ENCODE results near the gene FUT8.

DNA sequence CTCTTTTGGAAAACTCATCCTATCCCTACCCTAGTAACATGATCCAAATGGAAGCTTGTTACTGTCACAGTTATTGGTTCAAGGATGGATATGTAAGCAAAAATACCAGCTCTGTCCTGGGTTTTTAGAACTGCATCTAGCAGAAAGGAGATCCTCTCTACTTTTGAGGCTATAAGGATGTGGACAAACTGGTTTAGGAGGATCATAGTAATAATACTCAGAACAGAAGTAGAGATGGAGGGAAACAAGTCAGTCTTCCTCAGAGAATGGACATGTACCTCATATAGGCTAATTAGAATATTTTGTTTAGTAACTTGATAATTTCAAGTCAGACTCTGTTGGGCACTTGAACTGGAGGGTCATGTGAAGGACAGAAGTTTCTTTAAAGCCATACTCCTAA, 26.6 kb downstream of the FUT8 start:
- TF ChIP-seq, protein P1, sequence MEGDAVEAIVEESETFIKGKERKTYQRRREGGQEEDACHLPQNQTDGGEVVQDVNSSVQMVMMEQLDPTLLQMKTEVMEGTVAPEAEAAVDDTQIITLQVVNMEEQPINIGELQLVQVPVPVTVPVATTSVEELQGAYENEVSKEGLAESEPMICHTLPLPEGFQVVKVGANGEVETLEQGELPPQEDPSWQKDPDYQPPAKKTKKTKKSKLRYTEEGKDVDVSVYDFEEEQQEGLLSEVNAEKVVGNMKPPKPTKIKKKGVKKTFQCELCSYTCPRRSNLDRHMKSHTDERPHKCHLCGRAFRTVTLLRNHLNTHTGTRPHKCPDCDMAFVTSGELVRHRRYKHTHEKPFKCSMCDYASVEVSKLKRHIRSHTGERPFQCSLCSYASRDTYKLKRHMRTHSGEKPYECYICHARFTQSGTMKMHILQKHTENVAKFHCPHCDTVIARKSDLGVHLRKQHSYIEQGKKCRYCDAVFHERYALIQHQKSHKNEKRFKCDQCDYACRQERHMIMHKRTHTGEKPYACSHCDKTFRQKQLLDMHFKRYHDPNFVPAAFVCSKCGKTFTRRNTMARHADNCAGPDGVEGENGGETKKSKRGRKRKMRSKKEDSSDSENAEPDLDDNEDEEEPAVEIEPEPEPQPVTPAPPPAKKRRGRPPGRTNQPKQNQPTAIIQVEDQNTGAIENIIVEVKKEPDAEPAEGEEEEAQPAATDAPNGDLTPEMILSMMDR (conservative IDR thresholded peaks at IDR 0.05; ENCODE audit: low read length): no peak
- no peak for TF ChIP-seq EZH2phosphoT487 (IDR thresholded peaks at IDR 0.05; ENCODE audit: borderline replicate concordance)

Measured in Loucy (cell line).